Pulmonary artery endothelial cell (primary cell): ENCODE measurements around the gene IL1A. TPM values are rescaled to one million over a fixed set of nuclear protein-coding genes. Genes with fewer than 3 reads are reported as not detected.

Experiments
- DNase-seq: peaks from one replicate; pipeline ENCODE4 v3.0.0-alpha.2; 2011; ENCODE audit warnings: low read depth, low spot score
- total RNA-seq: library from RNA; depleted of rRNA; stranded (reverse); fragments of >200 nt; gene quantifications from 2 replicates; pipeline ENCODE4 v1.2.3, GENCODE V29; 2014

The IL1A gene
- total RNA-seq, 1 donor from 2014 or later = 0.73 TPM

DNA sequence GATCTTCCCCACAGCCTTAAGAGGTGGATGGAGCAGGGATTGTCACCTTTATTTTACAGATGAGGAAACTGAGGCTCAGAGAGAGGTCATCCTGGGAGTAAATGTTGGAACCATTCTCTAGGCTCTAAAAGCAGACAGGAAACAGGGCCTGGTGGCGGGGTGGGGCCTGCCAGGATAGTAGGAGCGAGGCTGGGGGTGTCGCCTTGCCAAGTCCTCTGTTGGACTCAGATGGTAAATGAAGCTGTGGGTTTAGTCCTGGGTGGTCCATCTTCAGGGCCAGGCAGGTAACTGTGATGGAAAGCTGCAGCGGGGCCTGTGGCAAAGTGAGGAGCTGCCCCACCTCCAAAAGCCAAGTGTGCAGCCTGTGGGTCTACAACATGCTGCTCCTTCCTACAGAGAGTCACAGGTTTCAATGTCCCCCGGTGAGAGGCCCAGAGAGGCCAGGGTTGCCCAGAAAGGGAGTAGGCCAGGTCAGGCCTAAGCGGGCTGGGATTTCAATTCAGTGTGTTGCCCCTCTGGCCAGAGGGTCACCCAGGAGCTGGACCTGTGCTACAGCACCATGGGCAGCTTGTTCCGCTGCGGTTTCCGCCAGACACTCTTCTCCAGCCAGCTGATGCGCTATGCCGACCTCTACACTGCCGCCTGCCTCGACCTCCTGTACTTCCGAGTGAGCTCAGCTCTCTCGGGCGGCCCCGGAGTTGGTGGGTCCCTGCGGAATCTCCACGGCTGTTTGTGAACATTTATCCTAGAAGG, 56.8 kb downstream of the IL1A start:
- DNase-seq = no peak

GRCh38 chr2:112726487-112727190, 57.7 kb downstream of the IL1A start:
- peak; percentile 57 for DNase-seq

DNA sequence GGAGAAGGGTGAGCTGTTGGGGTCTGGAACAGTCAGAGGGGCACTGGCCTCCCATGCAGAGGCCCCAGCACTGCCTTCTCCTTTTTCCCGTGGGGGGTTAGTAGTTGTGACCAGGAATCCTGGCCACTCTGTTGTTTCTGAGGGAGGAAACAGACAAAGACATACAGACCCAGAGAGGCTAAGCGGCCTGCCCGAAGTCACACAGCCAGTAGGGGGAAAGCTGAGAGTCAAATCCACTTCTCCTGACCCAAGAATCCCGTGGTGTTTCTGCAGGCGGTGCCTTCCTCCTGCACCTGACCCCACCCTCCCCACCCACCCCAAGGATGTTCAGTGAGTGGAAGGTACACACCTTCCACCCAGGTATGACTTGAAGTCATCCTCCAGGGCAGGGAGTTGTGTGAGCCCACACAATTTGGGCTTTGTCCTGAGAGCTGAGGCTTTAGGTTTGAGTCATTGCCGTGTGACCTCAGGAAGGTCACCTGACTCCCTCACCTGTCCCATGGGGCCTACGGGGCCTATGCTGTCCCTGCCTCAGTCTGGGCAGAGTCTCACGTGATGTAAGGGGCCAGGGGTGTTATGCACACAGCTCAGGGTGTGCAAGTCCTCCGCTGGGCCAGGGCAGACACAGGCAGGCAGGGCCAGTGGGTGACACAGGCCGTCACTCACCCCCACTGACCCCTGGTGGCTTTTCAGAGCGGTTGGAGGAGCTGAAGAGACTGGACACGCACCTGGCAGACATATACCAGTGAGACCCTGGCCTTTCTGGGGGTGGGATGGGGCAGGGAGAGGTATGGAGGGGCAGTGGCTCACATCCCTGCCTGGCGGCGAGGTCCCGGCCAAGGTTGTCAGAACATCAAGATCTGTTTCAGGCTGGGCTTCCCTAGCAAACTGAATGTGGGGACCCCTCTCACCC, 58.5 kb downstream of the IL1A start:
- no peak for DNase-seq

DNA sequence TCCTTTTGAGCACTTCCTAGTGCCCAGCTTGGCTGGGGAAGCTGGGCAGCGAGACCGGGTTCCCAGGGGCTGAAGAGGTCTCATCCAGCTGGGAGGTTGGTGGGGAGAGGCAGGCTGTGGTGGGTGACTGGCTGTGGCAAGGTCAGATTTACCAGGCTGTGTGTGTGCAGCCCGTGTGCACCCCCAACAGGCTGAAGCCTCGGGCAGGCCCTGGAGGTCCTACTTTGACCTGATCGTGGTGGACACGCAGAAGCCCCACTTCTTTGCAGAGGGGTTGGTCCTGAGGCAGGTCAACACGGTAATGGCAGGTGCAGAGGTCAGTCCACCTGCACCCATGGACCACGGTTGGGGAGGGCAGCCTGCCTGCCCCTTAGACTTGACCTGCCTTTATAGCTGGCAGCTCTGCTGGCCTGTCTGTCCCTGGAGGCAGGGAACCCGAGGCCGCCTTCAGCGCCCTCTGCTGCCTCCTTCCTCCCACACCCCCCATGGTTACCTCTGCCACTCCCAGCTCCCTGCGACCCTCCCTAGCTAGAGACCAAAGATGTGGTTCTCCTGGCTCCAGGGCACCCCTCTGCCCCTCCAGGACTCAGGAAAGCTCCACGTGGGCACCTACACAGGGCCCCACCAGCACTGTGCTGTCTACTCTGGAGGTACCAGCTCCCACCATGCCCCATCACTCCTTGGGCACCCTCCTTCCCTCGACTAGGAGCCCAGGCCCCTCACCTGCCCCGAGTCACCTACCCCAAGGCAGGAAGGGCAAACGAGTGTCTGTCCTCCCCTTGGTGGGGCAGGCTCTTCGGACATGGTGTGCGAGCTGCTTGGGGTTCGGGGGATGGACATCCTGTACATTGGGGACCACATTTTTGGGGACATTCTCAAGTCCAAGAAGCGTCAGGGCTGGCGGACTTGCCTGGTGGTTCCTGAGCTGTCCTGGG, 59.4 kb downstream of the IL1A start:
- DNase-seq = no peak

DNA sequence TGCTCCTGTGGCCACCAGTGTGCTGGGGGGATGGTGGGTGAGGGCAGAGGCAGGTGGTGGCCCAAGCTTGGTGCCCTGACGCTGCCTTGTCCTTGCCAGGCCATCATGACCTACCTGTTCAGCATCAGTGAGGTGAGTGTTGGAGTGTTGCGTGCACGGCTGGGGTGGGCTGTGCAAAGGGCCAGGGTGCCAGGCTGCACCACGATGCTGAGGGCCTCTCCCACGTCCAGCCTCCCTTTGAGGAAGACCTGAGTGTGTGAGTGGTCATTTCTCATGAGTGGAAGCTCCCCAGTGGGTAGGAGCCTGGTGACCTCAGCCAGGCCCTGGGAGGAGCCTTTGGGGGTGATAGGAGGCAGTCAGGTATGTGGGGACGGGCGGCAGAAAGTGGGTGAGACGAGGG, 60.3 kb downstream of the IL1A start:
- DNase-seq = no peak

Other genes starting within 250 kb of the IL1A start
- gene POLR1B, start 242.0 kb downstream of the IL1A start, total RNA-seq = 28.8 and 39.9 TPM in 2 replicates
- gene CHCHD5, start 199.9 kb downstream of the IL1A start, total RNA-seq = 4.7 and 6.1 TPM in 2 replicates
- 81.2 and 109 TPM in 2 replicates for gene SLC20A1, start 138.6 kb downstream of the IL1A start, total RNA-seq
- gene NT5DC4, start 63.5 kb downstream of the IL1A start, total RNA-seq = not detected in 2 replicates
- 4.9 and 10.3 TPM in 2 replicates for gene CKAP2L, start 19.9 kb downstream of the IL1A start, total RNA-seq
- gene IL1B, start 52.3 kb upstream of the IL1A start, total RNA-seq = 0.46 TPM in 1 of 2 replicates, not detected in the other
- not detected in 2 replicates for gene IL37, start 126.7 kb upstream of the IL1A start, total RNA-seq
- not detected in 2 replicates for gene IL36G, start 193.5 kb upstream of the IL1A start, total RNA-seq
- not detected in 2 replicates for gene IL36A, start 221.0 kb upstream of the IL1A start, total RNA-seq